Measurements from ENCODE around the gene CCL3. TPM values are rescaled to one million over a fixed set of nuclear protein-coding genes. Genes with fewer than 3 reads are reported as not detected.

The CCL3 gene
- total RNA-seq = 403 and 414 TPM in 2 replicates

DNA sequence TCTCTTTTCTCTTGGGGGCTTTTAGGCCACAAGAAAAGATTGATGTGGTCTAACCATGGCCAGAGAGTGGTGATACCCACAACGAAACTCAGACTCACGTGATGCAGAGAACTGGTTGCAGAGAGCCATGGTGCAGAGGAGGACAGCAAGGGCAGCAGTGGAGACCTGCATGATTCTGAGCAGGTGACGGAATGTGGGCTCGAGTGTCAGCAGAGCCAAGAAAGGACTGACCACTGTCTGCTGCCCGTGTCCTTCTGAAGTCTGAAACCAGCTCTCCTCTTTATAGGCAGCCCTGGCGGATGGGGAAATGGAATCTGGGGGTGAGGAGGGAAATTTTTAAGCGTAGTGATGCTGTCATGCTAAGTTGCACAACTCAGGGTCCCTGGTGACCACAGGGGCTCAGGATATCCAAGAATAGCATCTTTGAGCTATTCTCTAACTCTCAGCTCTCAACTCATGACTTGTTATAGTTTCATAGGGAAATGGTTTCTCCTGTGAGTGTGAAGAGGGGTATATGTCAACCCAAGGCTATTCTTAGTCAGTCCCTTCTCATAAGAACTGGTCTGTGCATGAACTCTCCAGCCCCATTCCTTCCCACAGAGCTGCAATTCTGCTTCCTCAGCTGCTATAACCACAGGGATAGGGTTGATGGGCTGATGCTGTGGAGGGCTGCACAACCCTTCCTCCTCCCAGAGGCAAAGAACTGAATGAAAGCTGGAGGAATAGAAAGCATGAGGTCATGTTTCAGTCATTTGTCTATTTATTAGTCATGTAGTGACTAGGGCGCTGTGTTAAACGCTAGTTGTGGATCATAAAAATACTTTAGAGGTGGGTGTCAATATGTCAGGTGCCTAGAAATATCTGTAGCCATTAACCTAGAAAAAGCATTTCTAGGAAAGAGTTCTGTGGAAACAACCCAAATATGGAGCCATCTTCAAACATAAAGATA is at the start of gene CCL3:
Gene CCL3 (minus strand): TSS at position 256 of the 949 bp plus-strand sequence. CDS start 85 bp downstream, at position 171.
- no peaks in the 10 kb centered on the region for H3K9me3 Mint-ChIP-seq
- peaks cover 15% of the 10 kb centered on the region for H3K27me3 Mint-ChIP-seq
- peak; percentile 71 for DNase-seq
- no peaks in the 10 kb centered on the region for H3K36me3 Mint-ChIP-seq (ENCODE audit: low read depth)
- peaks cover 42% of the 10 kb centered on the region for H3K4me1 Mint-ChIP-seq
- H3K4me3 Mint-ChIP-seq = peak within 1 kb of the TSS; percentile 55
- intact Hi-C loops (cut with micrococcal nuclease) = loop anchor here (1.0 to 10.0 kb wide), 5 partner anchors 8 to 1715 kb away; partner anchors contain the start of gene CCL4
- peak within 1 kb of the TSS; percentile 90 for H3K27ac Mint-ChIP-seq

GRCh38 chr17:36136439-36136838 is 46.5 kb upstream of the CCL3 start:
- H3K9me3 Mint-ChIP-seq = no peaks in the 10 kb centered on the region
- peaks cover 15% of the 10 kb centered on the region for H3K27me3 Mint-ChIP-seq
- H3K36me3 Mint-ChIP-seq (ENCODE audit: low read depth) = no peaks in the 10 kb centered on the region
- no peaks in the 10 kb centered on the region for H3K4me1 Mint-ChIP-seq
- no peak overlapping the region for H3K27ac Mint-ChIP-seq
- no peak for DNase-seq
- no peak overlapping the region for H3K4me3 Mint-ChIP-seq
- intact Hi-C loops (cut with micrococcal nuclease) = no loop called here

DNA sequence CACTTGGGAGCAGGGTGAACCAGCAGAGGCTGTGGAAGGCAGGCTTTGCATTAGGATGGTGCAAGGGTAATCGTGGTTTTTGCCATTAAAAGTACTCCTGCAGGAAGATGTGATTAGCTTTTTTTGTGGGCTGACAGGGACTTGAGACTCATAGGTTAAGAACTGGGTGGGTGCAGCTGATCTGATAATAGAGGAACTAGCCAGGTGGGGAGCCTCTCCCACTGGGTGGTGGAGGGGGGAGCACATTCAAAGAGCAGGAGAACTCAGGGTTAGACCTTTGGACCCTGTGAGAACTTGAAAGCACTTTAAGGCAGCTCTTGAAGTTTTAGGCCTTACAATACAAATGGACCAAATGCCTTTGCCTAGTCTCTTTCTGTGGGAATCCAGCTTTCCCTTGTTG is 46.1 kb upstream of the CCL3 start:
- intact Hi-C loops (cut with micrococcal nuclease) = no loop called here
- no peak for DNase-seq
- Mint-ChIP-seq H3K4me3 (no peak overlapping the region), H3K27me3 (peaks cover 12% of the 10 kb centered on the region), H3K27ac (no peak overlapping the region), H3K36me3 (ENCODE audit: low read depth) (no peaks in the 10 kb centered on the region), H3K9me3 (no peaks in the 10 kb centered on the region), H3K4me1 (no peaks in the 10 kb centered on the region)

- Mint-ChIP-seq H3K9me3 (no peaks in the 10 kb centered on the region), H3K4me1 (no peaks in the 10 kb centered on the region), H3K27ac (no peak overlapping the region), H3K4me3 (no peak overlapping the region), H3K27me3 (peaks cover 12% of the 10 kb centered on the region), H3K36me3 (ENCODE audit: low read depth) (no peaks in the 10 kb centered on the region)
- intact Hi-C loops (cut with micrococcal nuclease) = no loop called here
- DNase-seq = no peak
Observed at GRCh38 chr17:36135465-36135864, 45.5 kb upstream of the CCL3 start.

DNA sequence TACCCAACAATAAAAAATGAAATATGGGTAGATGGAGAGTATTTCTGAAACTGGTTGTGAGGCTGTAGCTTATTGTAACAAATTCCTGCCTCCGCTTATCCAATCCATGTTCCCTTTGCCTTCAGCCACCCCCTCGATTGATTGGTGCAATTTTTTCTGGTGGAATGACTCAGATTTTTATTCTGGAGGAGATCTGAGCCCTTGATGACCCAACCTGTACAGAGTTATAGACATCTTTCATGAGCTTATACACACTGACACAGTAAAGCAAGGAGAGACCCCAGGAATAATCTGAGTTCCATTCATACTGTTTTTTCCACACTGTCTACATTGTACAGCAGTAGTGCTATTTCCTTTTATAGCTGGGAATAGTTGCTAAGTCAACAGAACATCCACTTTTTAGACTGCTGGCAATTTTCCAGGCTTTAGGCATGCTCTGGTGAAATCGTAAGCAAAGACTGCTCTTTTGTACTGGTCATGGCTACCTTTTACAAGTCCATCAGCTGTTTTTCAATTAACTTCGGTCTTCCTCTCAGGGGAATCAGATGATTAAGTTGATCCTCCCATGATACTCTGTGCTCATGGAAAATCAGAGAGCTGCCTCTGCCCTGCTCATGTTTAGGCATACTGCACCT is 43.8 kb upstream of the CCL3 start:
- Mint-ChIP-seq H3K27me3 (peaks cover 23% of the 10 kb centered on the region), H3K4me3 (no peak overlapping the region), H3K27ac (no peak overlapping the region), H3K36me3 (ENCODE audit: low read depth) (no peaks in the 10 kb centered on the region), H3K4me1 (no peaks in the 10 kb centered on the region), H3K9me3 (no peaks in the 10 kb centered on the region)
- intact Hi-C loops (cut with micrococcal nuclease) = no loop called here
- DNase-seq = no peak

- Mint-ChIP-seq H3K36me3 (ENCODE audit: low read depth) (no peaks in the 10 kb centered on the region), H3K9me3 (no peaks in the 10 kb centered on the region), H3K27me3 (peaks cover 24% of the 10 kb centered on the region), H3K27ac (no peak overlapping the region), H3K4me3 (no peak overlapping the region), H3K4me1 (no peaks in the 10 kb centered on the region)
- DNase-seq = no peak
- intact Hi-C loops (cut with micrococcal nuclease) = no loop called here
Observed at GRCh38 chr17:36132421-36132831, 42.5 kb upstream of the CCL3 start.

GRCh38 chr17:36131931-36132330 is 42.0 kb upstream of the CCL3 start:
- Mint-ChIP-seq H3K9me3 (no peaks in the 10 kb centered on the region), H3K36me3 (ENCODE audit: low read depth) (no peaks in the 10 kb centered on the region), H3K27ac (no peak overlapping the region), H3K4me1 (no peaks in the 10 kb centered on the region), H3K27me3 (peaks cover 19% of the 10 kb centered on the region), H3K4me3 (no peak overlapping the region)
- intact Hi-C loops (cut with micrococcal nuclease) = no loop called here
- DNase-seq = no peak

- Mint-ChIP-seq H3K4me3 (no peak overlapping the region), H3K36me3 (ENCODE audit: low read depth) (no peaks in the 10 kb centered on the region), H3K27ac (no peak overlapping the region), H3K27me3 (peaks cover 17% of the 10 kb centered on the region), H3K9me3 (no peaks in the 10 kb centered on the region), H3K4me1 (no peaks in the 10 kb centered on the region)
- intact Hi-C loops (cut with micrococcal nuclease) = no loop called here
- DNase-seq = no peak
Observed at GRCh38 chr17:36131421-36131820, 41.5 kb upstream of the CCL3 start.

DNA sequence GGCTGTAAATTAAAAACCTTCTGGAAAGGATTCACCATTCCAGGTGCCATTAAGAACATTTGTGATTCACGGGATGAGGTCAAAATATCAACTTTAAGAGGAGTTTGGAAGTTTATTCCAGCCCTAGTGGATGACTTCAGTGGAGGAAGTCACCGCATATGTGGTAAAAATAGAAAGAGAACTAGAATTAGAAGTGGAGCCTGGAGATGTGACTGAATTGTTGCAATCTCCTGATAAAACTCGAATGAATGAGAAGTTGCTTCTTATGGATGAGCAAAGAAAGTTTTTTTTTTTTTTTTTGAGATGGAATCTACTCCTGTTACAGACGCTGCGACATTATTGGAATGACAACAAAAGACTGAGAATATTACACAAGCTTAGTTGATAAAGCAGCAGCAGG is 40.4 kb upstream of the CCL3 start:
- H3K4me3 Mint-ChIP-seq = no peak overlapping the region
- no peak for DNase-seq
- intact Hi-C loops (cut with micrococcal nuclease) = no loop called here
- peaks cover 17% of the 10 kb centered on the region for H3K27me3 Mint-ChIP-seq
- H3K27ac Mint-ChIP-seq = no peak overlapping the region
- H3K9me3 Mint-ChIP-seq = peaks cover 8% of the 10 kb centered on the region
- no peaks in the 10 kb centered on the region for H3K4me1 Mint-ChIP-seq
- H3K36me3 Mint-ChIP-seq (ENCODE audit: low read depth) = no peaks in the 10 kb centered on the region

DNA sequence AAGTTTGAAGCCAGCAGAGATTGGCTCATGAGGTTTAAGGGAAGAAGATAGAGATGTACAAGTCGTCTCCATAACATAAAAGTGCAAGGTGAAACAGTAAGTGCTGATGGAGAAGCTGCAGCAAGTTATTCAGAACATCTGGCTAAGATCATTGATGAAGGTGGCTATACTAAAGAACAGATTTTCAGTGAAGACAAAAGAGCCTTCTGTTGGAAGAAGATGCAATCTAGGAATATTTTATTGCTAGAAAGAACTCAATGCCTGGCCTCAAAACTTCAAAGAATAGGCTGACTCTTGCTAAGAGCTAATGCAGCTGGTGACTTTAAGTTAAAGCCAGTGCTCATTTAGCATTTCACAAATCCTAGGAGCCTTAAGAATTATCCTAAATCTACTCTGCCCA is 39.7 kb upstream of the CCL3 start:
- no peak overlapping the region for H3K4me3 Mint-ChIP-seq
- peaks cover 8% of the 10 kb centered on the region for H3K9me3 Mint-ChIP-seq
- no peaks in the 10 kb centered on the region for H3K36me3 Mint-ChIP-seq (ENCODE audit: low read depth)
- intact Hi-C loops (cut with micrococcal nuclease) = no loop called here
- no peaks in the 10 kb centered on the region for H3K4me1 Mint-ChIP-seq
- DNase-seq = no peak
- peaks cover 17% of the 10 kb centered on the region for H3K27me3 Mint-ChIP-seq
- no peak overlapping the region for H3K27ac Mint-ChIP-seq

DNA sequence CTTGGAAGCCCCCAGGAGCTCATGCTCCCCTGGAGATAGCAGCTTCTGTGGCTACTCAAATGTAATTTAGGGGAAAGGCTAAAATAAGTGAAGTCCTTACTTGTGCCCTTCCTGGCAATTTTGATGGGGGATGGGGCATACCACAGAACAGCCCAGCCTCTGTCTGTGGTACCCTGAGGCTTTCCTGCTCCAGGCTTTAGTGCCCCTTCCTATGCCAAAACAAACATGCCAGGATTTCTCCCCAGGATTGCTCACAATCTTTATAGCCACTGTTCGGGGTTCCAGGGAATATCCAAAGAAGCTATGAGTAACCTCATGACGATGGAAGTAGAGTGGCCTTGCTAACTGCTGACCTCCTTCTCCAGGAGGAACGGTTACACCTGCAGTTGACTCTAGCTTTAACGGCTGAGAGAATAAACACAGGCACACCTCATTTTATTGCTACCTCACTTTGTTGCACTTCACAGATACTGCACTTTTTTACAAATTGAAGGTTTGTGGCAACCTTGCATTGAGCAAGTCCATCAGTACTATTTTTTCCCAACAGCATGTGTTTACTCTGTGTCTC is 38.6 kb upstream of the CCL3 start:
- Mint-ChIP-seq H3K27ac (no peak overlapping the region), H3K36me3 (ENCODE audit: low read depth) (no peaks in the 10 kb centered on the region), H3K27me3 (peaks cover 17% of the 10 kb centered on the region), H3K4me1 (no peaks in the 10 kb centered on the region), H3K9me3 (peaks cover 8% of the 10 kb centered on the region), H3K4me3 (no peak overlapping the region)
- no peak for DNase-seq
- intact Hi-C loops (cut with micrococcal nuclease) = no loop called here

DNA sequence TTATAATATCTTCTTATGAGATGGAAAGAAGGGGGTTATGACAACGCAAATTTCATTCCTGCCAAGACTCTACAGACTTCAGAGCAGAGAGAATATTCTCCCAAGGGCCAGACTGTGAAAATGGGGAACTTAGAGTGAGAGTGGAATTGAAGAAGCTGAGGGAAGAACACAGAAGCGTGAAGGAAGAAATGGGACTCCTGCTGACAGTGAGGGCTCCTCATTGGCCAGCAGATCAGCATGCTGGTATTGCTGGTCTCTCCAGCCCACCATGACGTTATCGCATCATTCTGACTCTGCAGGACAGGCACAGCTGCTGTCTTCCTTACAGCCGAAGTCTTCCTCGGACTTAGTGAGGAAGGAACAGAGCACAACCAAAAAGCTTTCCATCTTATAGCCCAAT is 38.0 kb upstream of the CCL3 start:
- intact Hi-C loops (cut with micrococcal nuclease) = no loop called here
- no peaks in the 10 kb centered on the region for H3K36me3 Mint-ChIP-seq (ENCODE audit: low read depth)
- peaks cover 11% of the 10 kb centered on the region for H3K9me3 Mint-ChIP-seq
- no peak overlapping the region for H3K4me3 Mint-ChIP-seq
- DNase-seq = no peak
- H3K27ac Mint-ChIP-seq = no peak overlapping the region
- H3K27me3 Mint-ChIP-seq = peaks cover 17% of the 10 kb centered on the region
- no peaks in the 10 kb centered on the region for H3K4me1 Mint-ChIP-seq

- no peaks in the 10 kb centered on the region for H3K4me1 Mint-ChIP-seq
- no peak for DNase-seq
Observed at GRCh38 chr17:36127199-36127893, 37.4 kb upstream of the CCL3 start.

More at GRCh38 chr17:36127199-36127893, 37.4 kb upstream of the CCL3 start:
- H3K27me3 Mint-ChIP-seq = peaks cover 17% of the 10 kb centered on the region
- no peak overlapping the region for H3K4me3 Mint-ChIP-seq
- H3K9me3 Mint-ChIP-seq = peaks cover 11% of the 10 kb centered on the region
- no peaks in the 10 kb centered on the region for H3K36me3 Mint-ChIP-seq (ENCODE audit: low read depth)
- no peak overlapping the region for H3K27ac Mint-ChIP-seq
- intact Hi-C loops (cut with micrococcal nuclease) = no loop called here
